H1 (cell line): ENCODE data around the gene MUC22. TPM values are rescaled to one million over a fixed set of nuclear protein-coding genes. Genes with fewer than 3 reads are reported as not detected.

Source experiments
- CTCF ChIA-PET: fragments of 300-600 bp; sonication (Branson Sonifier 250); formaldehyde crosslinking; loops from one replicate; lab custom pipeline; 2021; ENCODE audit not compliant: partially characterized antibody; lab: Charles Lee
- POLR2A ChIA-PET: fragments of 300-600 bp; sonication (Branson Sonifier 250); formaldehyde crosslinking; loops from one replicate; lab custom pipeline; 2021; ENCODE audit warnings: inconsistent platforms; ENCODE audit not compliant: partially characterized antibody; lab: Charles Lee
- DNase-seq, 2 experiments: peaks; one replicate each; pipeline versions ENCODE4 v3.0.0 to v3.0.0-alpha.2; 2010 to 2022; ENCODE audit warnings: low spot score in 2 of 2, low read depth in 1 of 2, mixed read lengths in 1 of 2
- FAIRE-seq: peaks from 2 replicates; lab custom pipeline; 2011; peaks lifted over from hg19 to GRCh38; lab: Jason Lieb, UNC
- H2AFZ ChIP-seq: 2 replicates; pipeline ENCODE4 v1.8.1; 2012; ENCODE audit warnings: low read length, inconsistent platforms
- H2AK5ac ChIP-seq: 2 replicates; pipeline ENCODE4 v1.6.1; 2013; ENCODE audit warnings: low read depth, low read length
- H2BK120ac ChIP-seq: replicated peaks from 2 replicates; pipeline ENCODE3; 2013; ENCODE audit warnings: low read depth, low read length, inconsistent platforms
- H2BK12ac ChIP-seq: 2 replicates; pipeline ENCODE4 v1.6.1; 2013; ENCODE audit warnings: low read depth, low read length
- H2BK15ac ChIP-seq: 2 replicates; pipeline ENCODE4 v1.6.1; 2013; ENCODE audit warnings: low read length
- H2BK20ac ChIP-seq: 2 replicates; pipeline ENCODE4 v1.6.1; 2013; ENCODE audit warnings: low read length
- H2BK5ac ChIP-seq: 2 replicates; pipeline ENCODE4 v1.6.1; 2013; ENCODE audit warnings: low read depth, low read length
- H3K14ac ChIP-seq: 2 replicates; pipeline ENCODE4 v1.6.1; 2013; ENCODE audit warnings: inconsistent platforms; ENCODE audit not compliant: insufficient read length
- H3K18ac ChIP-seq: 2 replicates; pipeline ENCODE4 v1.6.1; 2013; ENCODE audit warnings: low read length; ENCODE audit errors: extremely low read depth
- H3K23ac ChIP-seq: 2 replicates; pipeline ENCODE4 v1.6.1; 2013; ENCODE audit warnings: inconsistent platforms; ENCODE audit not compliant: insufficient read length
- H3K23me2 ChIP-seq: 2 replicates; pipeline ENCODE4 v1.6.1; 2013; ENCODE audit warnings: low read depth, low read length
- H3K27ac ChIP-seq: 2 replicates; pipeline ENCODE4 v1.6.1; 2011; ENCODE audit warnings: low read depth, low read length, inconsistent platforms
- H3K27me3 ChIP-seq, 4 experiments: replicated peaks in 1 of 4; 1 replicate in 1 of 4; 2 replicates in 3 of 4; pipeline versions ENCODE4 v1.6.1 to v1.8.1; 2011 to 2013; ENCODE audit warnings: low read length in 3 of 4, mild to moderate bottlenecking in 3 of 4, inconsistent platforms in 2 of 4, mixed read lengths in 2 of 4, moderate library complexity in 1 of 4; ENCODE audit not compliant: control insufficient read depth in 3 of 4, insufficient read depth in 3 of 4; ENCODE audit errors: extremely low read depth in 1 of 4
- H3K36me3 ChIP-seq, 4 experiments: 2 replicates each; pipeline versions ENCODE4 v1.6.1 to v1.8.1; 2011 to 2013; ENCODE audit warnings: mild to moderate bottlenecking in 4 of 4, low read length in 3 of 4, moderate library complexity in 2 of 4, control low read depth in 1 of 4, inconsistent platforms in 1 of 4; ENCODE audit not compliant: insufficient read depth in 4 of 4, control insufficient read depth in 2 of 4
- H3K4ac ChIP-seq: replicated peaks from 2 replicates; pipeline ENCODE3; 2013; ENCODE audit warnings: low read length, low read depth, mixed read lengths, inconsistent platforms; ENCODE audit not compliant: insufficient read length
- H3K4me1 ChIP-seq, 4 experiments: replicated peaks in 1 of 4; 1 replicate in 1 of 4; 2 replicates in 3 of 4; pipeline versions ENCODE4 v1.6.1 to v1.8.1; 2011 to 2013; ENCODE audit warnings: low read length in 3 of 4, inconsistent platforms in 2 of 4, mixed read lengths in 1 of 4; ENCODE audit not compliant: insufficient read depth in 4 of 4, control insufficient read depth in 3 of 4
- H3K4me2 ChIP-seq, 2 experiments: 2 replicates each; pipeline versions ENCODE4 v1.6.1 to v1.8.1; 2011 to 2013; ENCODE audit warnings: low read depth in 2 of 2, low read length in 2 of 2, control low read depth in 1 of 2, inconsistent platforms in 1 of 2, mild to moderate bottlenecking in 1 of 2; ENCODE audit not compliant: insufficient read depth in 1 of 2
- H3K4me3 ChIP-seq, 4 experiments: fragments of 200-600, 300-600 bp in 1 of 4; sonication (generic), shearing (Covaris generic), sonication (Bioruptor Twin) in 1 of 4; 2 replicates each; pipeline versions ENCODE4 v1.5.1 to v1.8.1; 2011 to 2016; ENCODE audit warnings: low read length in 4 of 4, low read depth in 3 of 4, control low read depth in 2 of 4, inconsistent platforms in 2 of 4, mild to moderate bottlenecking in 2 of 4, mixed read lengths in 1 of 4, moderate library complexity in 1 of 4; ENCODE audit not compliant: insufficient read depth in 2 of 4; ENCODE audit errors: extremely low read depth in 1 of 4
- H3K56ac ChIP-seq: replicated peaks from 2 replicates; pipeline ENCODE3; 2013; ENCODE audit warnings: low read depth, mild to moderate bottlenecking, mixed read lengths, low read length, inconsistent platforms; ENCODE audit not compliant: insufficient read length
- H3K79me1 ChIP-seq: 2 replicates; pipeline ENCODE4 v1.6.1; 2013; ENCODE audit warnings: low read depth, low read length, control low read depth
- H3K79me2 ChIP-seq, 2 experiments: 2 replicates each; pipeline versions ENCODE4 v1.6.1 to v1.8.1; 2012 to 2013; ENCODE audit warnings: low read length in 2 of 2, mild to moderate bottlenecking in 2 of 2, inconsistent platforms in 1 of 2; ENCODE audit not compliant: insufficient read depth in 2 of 2, control insufficient read depth in 1 of 2
- H3K9ac ChIP-seq, 4 experiments: replicated peaks in 1 of 4; 1 replicate in 1 of 4; 2 replicates in 3 of 4; pipeline versions ENCODE4 v1.6.1 to v1.8.1; 2011 to 2013; ENCODE audit warnings: low read depth in 3 of 4, low read length in 3 of 4, control low read depth in 2 of 4, mild to moderate bottlenecking in 2 of 4, moderate library complexity in 2 of 4, inconsistent platforms in 1 of 4; ENCODE audit errors: extremely low read depth in 1 of 4
- H3K9me3 ChIP-seq, 2 experiments: 2 replicates each; pipeline versions ENCODE4 v1.6.1 to v1.8.1; 2012 to 2013; ENCODE audit warnings: mild to moderate bottlenecking in 2 of 2, moderate library complexity in 2 of 2, control low read depth in 1 of 2, inconsistent platforms in 1 of 2, low read depth in 1 of 2, low read length in 1 of 2, mixed read lengths in 1 of 2; ENCODE audit not compliant: insufficient read depth in 2 of 2
- H4K20me1 ChIP-seq, 2 experiments: replicated peaks in 1 of 2; 2 replicates each; pipeline versions ENCODE3 to v1.8.1; 2011 to 2013; ENCODE audit warnings: inconsistent platforms in 2 of 2, low read length in 2 of 2, mild to moderate bottlenecking in 1 of 2; ENCODE audit not compliant: insufficient read depth in 2 of 2, control insufficient read depth in 1 of 2
- H4K5ac ChIP-seq: 2 replicates; pipeline ENCODE4 v1.6.1; 2013; ENCODE audit warnings: low read length, low read depth, mixed read lengths, inconsistent platforms; ENCODE audit not compliant: insufficient read length
- H4K8ac ChIP-seq: 2 replicates; pipeline ENCODE4 v1.8.0; 2013; ENCODE audit warnings: mild to moderate bottlenecking, moderate library complexity, low read length, inconsistent platforms; ENCODE audit not compliant: insufficient read depth; ENCODE audit errors: extremely low read depth
- H4K91ac ChIP-seq: replicated peaks from 2 replicates; pipeline ENCODE3; 2013; ENCODE audit warnings: low read length, mixed read lengths, inconsistent platforms; ENCODE audit not compliant: insufficient read length
- CBX5 ChIP-seq: fragments of 300-800, 300-1000 bp; sonication (generic); IDR thresholded peaks from 2 replicates; pipeline ENCODE4 v1.7.1; 2016; ENCODE audit warnings: antibody characterized with exemption, low read length, low read depth
- CHD1 ChIP-seq: IDR thresholded peaks from 2 replicates; pipeline ENCODE4 v1.6.1; 2012; ENCODE audit warnings: low read depth, low read length, improper control_type of control experiment
- GABPA ChIP-seq: IDR thresholded peaks from 2 replicates; pipeline ENCODE4 v1.6.1; 2011; ENCODE audit warnings: mild to moderate bottlenecking, low read length, moderate library complexity, borderline replicate concordance; ENCODE audit not compliant: insufficient read depth
- POLR2A ChIP-seq, 2 experiments: IDR thresholded peaks; 1 replicate in 1 of 2; 2 replicates in 1 of 2; pipeline ENCODE4 v1.6.1; 2011; ENCODE audit warnings: low read depth in 2 of 2, low read length in 2 of 2, mild to moderate bottlenecking in 2 of 2; ENCODE audit errors: control extremely low read depth in 1 of 2
- RFX5 ChIP-seq: IDR thresholded peaks from 2 replicates; pipeline ENCODE4 v1.6.1; 2011; ENCODE audit warnings: low read depth, low read length, improper control_type of control experiment, borderline replicate concordance
- RXRA ChIP-seq: IDR thresholded peaks from 2 replicates; pipeline ENCODE4 v1.6.1; 2011; ENCODE audit warnings: low read depth, mild to moderate bottlenecking, low read length, moderate library complexity; ENCODE audit not compliant: insufficient read depth
- SP1 ChIP-seq: IDR thresholded peaks from 2 replicates; pipeline ENCODE4 v1.6.1; 2011; ENCODE audit warnings: low read depth, low read length
- TAF1 ChIP-seq: IDR thresholded peaks from 2 replicates; pipeline ENCODE4 v1.6.1; 2011; ENCODE audit warnings: mild to moderate bottlenecking, low read depth, low read length
- TCF12 ChIP-seq: IDR thresholded peaks from 2 replicates; pipeline ENCODE4 v1.6.1; 2011; ENCODE audit warnings: low read depth, mild to moderate bottlenecking, low read length
- ZNF274 ChIP-seq: IDR thresholded peaks from 2 replicates; pipeline ENCODE4 v1.7.0; 2012; ENCODE audit warnings: low read length, borderline replicate concordance; ENCODE audit errors: extremely low read depth
- WGBS, 2 experiments: shearing (Covaris generic) in 1 of 2; methylation state at CpG; one replicate each; pipeline versions ENCODE4 v1.1.6 to v1.1.7; 2013 to 2015; ENCODE audit warnings: low lambda C conversion rate in 2 of 2, mixed read lengths in 2 of 2, inconsistent platforms in 1 of 2, low coverage in 1 of 2, missing lambda C conversion rate in 1 of 2; ENCODE audit not compliant: insufficient replicate concordance in 2 of 2, insufficient coverage in 1 of 2, insufficient read length in 1 of 2; ENCODE audit errors: extremely low coverage in 1 of 2, missing lambda C conversion rate in 1 of 2; 5-methylcytosine and 5-hydroxymethylcytosine counted together
- polyA plus RNA-seq, 7 experiments: library from polyadenylated mRNA; depleted of rRNA in 3 of 7; stranded (reverse) in 5 of 7; unstranded in 2 of 7; fragments of >200 nt in 5 of 7; fragments of 200-250 nt in 2 of 7; gene quantifications; 1 replicate in 5 of 7; 2 replicates in 1 of 7; 4 replicates in 1 of 7; pipeline versions ENCODE4 v1.2.1 to v1.2.3, GENCODE V29; 2011 to 2013; ENCODE audit warnings: missing spikeins in 2 of 7, mixed read lengths in 2 of 7
- total RNA-seq: library from RNA; stranded (reverse); fragmentation: NEBNext Ultra II Directional; extraction: Animal tissue kit (Norgen Biotek cat#: 25700); gene quantifications from 2 replicates; pipeline ENCODE4 v1.2.1, GENCODE V29; 2021
- TF ChIP-seq, protein P1 (sequence below), 3 experiments: IDR thresholded peaks; 1 replicate in 2 of 3; 2 replicates in 1 of 3; pipeline versions ENCODE4 v1.5.1 to v1.6.1; 2011; ENCODE audit warnings: low read length in 3 of 3, mild to moderate bottlenecking in 3 of 3, inconsistent platforms in 2 of 3, low read depth in 1 of 3, moderate library complexity in 1 of 3; ENCODE audit not compliant: insufficient read depth in 1 of 3; ENCODE audit errors: control extremely low read depth in 1 of 3

Gene MUC22
- total and polyA plus RNA-seq, 2 of the 8 experiments (the other 6 are each of a cell fraction or from before 2014, with no cell fraction given): 0.02 TPM; not detected in 1

DNA sequence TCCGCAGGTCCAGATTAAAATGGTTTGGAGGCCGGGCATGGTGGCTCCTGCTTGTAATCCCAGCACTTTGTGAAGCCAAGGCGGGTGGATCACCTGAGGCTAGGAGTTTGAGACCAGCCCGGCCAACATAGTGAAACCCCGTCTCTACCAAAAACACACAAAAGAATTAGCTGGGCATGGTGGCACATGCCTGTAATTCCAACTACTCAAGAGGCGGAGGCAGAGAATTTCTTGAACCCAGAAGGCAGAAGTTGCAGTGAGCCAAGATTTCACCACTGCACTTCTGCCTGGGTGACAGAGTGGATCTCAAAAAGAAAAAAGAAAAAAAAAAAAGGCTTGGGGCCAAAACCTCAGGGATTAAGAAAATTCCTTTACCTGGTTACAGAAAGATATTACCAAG is 71.6 kb downstream of the MUC22 start:
- POLR2A ChIA-PET: no interaction called here
- no peaks in the 10 kb centered on the region for H3K36me3 ChIP-seq
- H2BK15ac ChIP-seq: no peak overlapping the region
- 0 out of 2 replicates have a peak, but pooled peaks cover 2% of the 10 kb centered on the region for H3K23me2 ChIP-seq
- H4K91ac ChIP-seq: no peak overlapping the region
- H2BK5ac ChIP-seq: no peak overlapping the region
- CTCF ChIA-PET: interaction anchor here (0.6 to 13.3 kb wide), 10 partner anchors 10 to 259 kb away, joined by 3 to 285 read pairs (median 5); partner anchors contain the start of genes GTF2H4 and VARS2
- no peak overlapping the region for H2AK5ac ChIP-seq
- no peak overlapping the region for H3K4me2 ChIP-seq
- H2BK120ac ChIP-seq: no peak overlapping the region
- DNase-seq: no peak
- no peak overlapping the region for H3K23ac ChIP-seq
- no peak overlapping the region for H4K5ac ChIP-seq
- H3K4ac ChIP-seq: no peak overlapping the region
- no peaks in the 10 kb centered on the region for H3K79me1 ChIP-seq
- no peak overlapping the region for H3K27ac ChIP-seq
- H3K27me3 ChIP-seq: no peaks in the 10 kb centered on the region
- no peak overlapping the region for H2BK20ac ChIP-seq
- H3K9me3 ChIP-seq: no peaks in the 10 kb centered on the region
- no peaks in the 10 kb centered on the region for H3K79me2 ChIP-seq
- no peak overlapping the region for H3K14ac ChIP-seq
- no peak overlapping the region for H4K8ac ChIP-seq
- no peak overlapping the region for H3K4me3 ChIP-seq
- H3K56ac ChIP-seq: no peak overlapping the region
- no peaks in the 10 kb centered on the region for H4K20me1 ChIP-seq
- H3K18ac ChIP-seq: no peak overlapping the region
- peaks cover 0 to 4% (median 3%) of the 10 kb centered on the region in 4 experiments; a peak in 6 of 7 replicates for H3K4me1 ChIP-seq
- no peak overlapping the region for H2BK12ac ChIP-seq
- H2AFZ ChIP-seq: no peak overlapping the region
- H3K9ac ChIP-seq: no peak overlapping the region; a peak in 1 of 7 replicates
- TF ChIP-seq RFX5: no peak
- no peak for TF ChIP-seq SP1
- no peak for TF ChIP-seq ZNF274
- TF ChIP-seq, protein P1, sequence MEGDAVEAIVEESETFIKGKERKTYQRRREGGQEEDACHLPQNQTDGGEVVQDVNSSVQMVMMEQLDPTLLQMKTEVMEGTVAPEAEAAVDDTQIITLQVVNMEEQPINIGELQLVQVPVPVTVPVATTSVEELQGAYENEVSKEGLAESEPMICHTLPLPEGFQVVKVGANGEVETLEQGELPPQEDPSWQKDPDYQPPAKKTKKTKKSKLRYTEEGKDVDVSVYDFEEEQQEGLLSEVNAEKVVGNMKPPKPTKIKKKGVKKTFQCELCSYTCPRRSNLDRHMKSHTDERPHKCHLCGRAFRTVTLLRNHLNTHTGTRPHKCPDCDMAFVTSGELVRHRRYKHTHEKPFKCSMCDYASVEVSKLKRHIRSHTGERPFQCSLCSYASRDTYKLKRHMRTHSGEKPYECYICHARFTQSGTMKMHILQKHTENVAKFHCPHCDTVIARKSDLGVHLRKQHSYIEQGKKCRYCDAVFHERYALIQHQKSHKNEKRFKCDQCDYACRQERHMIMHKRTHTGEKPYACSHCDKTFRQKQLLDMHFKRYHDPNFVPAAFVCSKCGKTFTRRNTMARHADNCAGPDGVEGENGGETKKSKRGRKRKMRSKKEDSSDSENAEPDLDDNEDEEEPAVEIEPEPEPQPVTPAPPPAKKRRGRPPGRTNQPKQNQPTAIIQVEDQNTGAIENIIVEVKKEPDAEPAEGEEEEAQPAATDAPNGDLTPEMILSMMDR (IDR thresholded peaks at IDR 0.05; ENCODE audit: control extremely low read depth in 1 of 3, insufficient read depth in 1 of 3, low read depth in 1 of 3, low read length in 3 of 3): no peak
- no peak for TF ChIP-seq GABPA
- TF ChIP-seq CBX5: no peak
- no peak for TF ChIP-seq POLR2A (IDR thresholded peaks at IDR 0.05; ENCODE audit: control extremely low read depth in 1 of 2, low read depth in 2 of 2, low read length in 2 of 2)
- TF ChIP-seq CHD1: no peak
- no peak for TF ChIP-seq TCF12
- TF ChIP-seq TAF1: no peak
- no peak for TF ChIP-seq RXRA
- FAIRE-seq: no peak
- WGBS, 2 experiments: 88% methylated on average over 6 of the region's 6 CpGs; no CpG with 5 or more reads in 1 of the 2 experiments
